Panc1 (cell line): Measurements from ENCODE around the gene SEPHS1. TPM values are rescaled to one million over a fixed set of nuclear protein-coding genes. Genes with fewer than 3 reads are reported as not detected.

Experiments used
- ATAC-seq: fragments of 200-7000 bp; cut with Tn5 transposase; 2 replicates; pipeline ENCODE4 v1.9.1; 2020; ENCODE audit warnings: mild to moderate bottlenecking, moderate library complexity
- BruUV-seq: library from RNA; stranded (reverse); fragments of 400-500 nt; replicated peaks from 2 replicates; lab custom pipeline; 2021; lab: Mats Ljungman, UMichigan
- CTCF ChIA-PET: fragments of 300-600 bp; sonication (Branson Sonifier 250); formaldehyde crosslinking; loops from one replicate; lab custom pipeline; 2022; ENCODE audit warnings: antibody characterized with exemption; lab: Charles Lee
- POLR2A ChIA-PET: fragments of 300-600 bp; sonication (Branson Sonifier 250); formaldehyde crosslinking; loops from one replicate; lab custom pipeline; 2022; ENCODE audit warnings: antibody characterized with exemption; lab: Charles Lee
- DNase-seq: peaks from one replicate; pipeline ENCODE4 v3.0.0-alpha.2; 2010; ENCODE audit warnings: low read depth, low spot score
- H3K27ac ChIP-seq: 2 replicates; pipeline ENCODE4 v1.5.1; 2011; ENCODE audit warnings: mild to moderate bottlenecking, low read length, inconsistent platforms
- H3K27me3 ChIP-seq: fragments of 200-500 bp; sonication (Bioruptor generic); 2 replicates; pipeline ENCODE4 v1.6.0; 2014; ENCODE audit warnings: low read length, inconsistent platforms; ENCODE audit not compliant: control insufficient read depth, insufficient read depth
- H3K36me3 ChIP-seq: fragments of 200-500 bp; sonication (Bioruptor generic); 2 replicates; pipeline ENCODE4 v1.5.1; 2014; ENCODE audit warnings: inconsistent platforms, mild to moderate bottlenecking, low read length, moderate library complexity; ENCODE audit not compliant: control insufficient read depth, insufficient read depth
- H3K4me1 ChIP-seq: 2 replicates; pipeline ENCODE4 v1.5.1; 2011; ENCODE audit warnings: inconsistent platforms, mild to moderate bottlenecking, low read length, moderate library complexity; ENCODE audit not compliant: control insufficient read depth, insufficient read depth
- H3K4me3 ChIP-seq, 2 experiments: 2 replicates each; pipeline ENCODE4 v1.5.1; 2011 to 2012; ENCODE audit warnings: low read depth in 2 of 2, low read length in 2 of 2, mild to moderate bottlenecking in 2 of 2, inconsistent platforms in 1 of 2, moderate library complexity in 1 of 2
- H3K9me3 ChIP-seq: fragments of 200-500 bp; sonication (Bioruptor generic); 2 replicates; pipeline ENCODE4 v1.5.1; 2014; ENCODE audit warnings: low read depth, mild to moderate bottlenecking, inconsistent platforms, low read length, moderate library complexity; ENCODE audit not compliant: control insufficient read depth, insufficient read depth
- POLR2AphosphoS5 ChIP-seq: IDR thresholded peaks from 2 replicates; pipeline ENCODE4 v1.6.1; 2012; ENCODE audit warnings: mild to moderate bottlenecking, low read depth, low read length, moderate library complexity
- SIN3A ChIP-seq: IDR thresholded peaks from 2 replicates; pipeline ENCODE4 v1.6.1; 2012; ENCODE audit warnings: low read depth, mild to moderate bottlenecking, low read length, moderate library complexity, borderline replicate concordance; ENCODE audit not compliant: insufficient read depth
- TCF7L2 ChIP-seq: IDR thresholded peaks from 2 replicates; pipeline ENCODE4 v1.6.1; 2011; ENCODE audit warnings: mild to moderate bottlenecking, low read depth, low read length, inconsistent platforms
- in situ Hi-C: cut with HindIII; loops from 2 replicates; pipeline ENCODE4 v1.10.0; 2016; ENCODE audit warnings: low sequenced_read_pairs, low pct_unique_long_range_greater_than_20kb
- intact Hi-C: fragments of 100-400 bp; cut with micrococcal nuclease; formaldehyde crosslinking; loops from one replicate; pipeline ENCODE4 v1.10.0; 2022; ENCODE audit not compliant: unreplicated experiment
- total RNA-seq: library from RNA; stranded (reverse); gene quantifications from one replicate; pipeline ENCODE4 v1.2.1, GENCODE V29; 2021; ENCODE audit not compliant: unreplicated experiment
- TF ChIP-seq, protein P1 (sequence below), 2 experiments: IDR thresholded peaks; 2 replicates each; pipeline ENCODE4 v1.6.1; 2011 to 2012; ENCODE audit warnings: low read depth in 2 of 2, control low read depth in 1 of 2, low read length in 1 of 2, mild to moderate bottlenecking in 1 of 2, moderate library complexity in 1 of 2; ENCODE audit not compliant: insufficient read depth in 1 of 2
- TF ChIP-seq, protein P2 (sequence below): fragments of 450-650 bp; IDR thresholded peaks from 2 replicates; pipeline ENCODE4 v1.5.1; 2017; ENCODE audit warnings: mild to moderate bottlenecking

SEPHS1 gene
- total RNA-seq, 1 experiment from 2014 or later: 47.1 TPM

DNA sequence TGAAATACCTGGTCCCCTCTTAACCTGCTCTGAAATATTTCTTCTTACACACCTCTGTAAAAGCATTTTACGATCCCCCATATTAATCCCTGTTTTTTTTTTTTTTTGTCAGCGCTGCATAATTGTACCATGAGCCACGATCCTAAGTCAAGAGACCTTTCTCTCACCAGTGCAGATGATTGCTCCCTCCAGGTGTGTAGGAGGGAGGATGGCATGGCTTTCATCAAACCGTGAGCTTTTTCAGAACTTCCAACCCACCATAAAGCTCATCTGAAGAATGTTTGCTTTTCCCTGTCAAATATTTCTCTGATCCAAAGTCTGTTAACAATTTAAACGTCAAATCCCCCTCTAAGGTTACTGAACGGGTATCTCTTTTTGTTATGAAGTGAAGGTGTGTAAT, 28.2 kb upstream of the SEPHS1 start:
- no peaks in the 10 kb centered on the region for H3K4me1 ChIP-seq
- H3K27ac ChIP-seq: no peak overlapping the region
- H3K4me3 ChIP-seq: no peak overlapping the region
- in situ Hi-C loops: no loop called here
- TF ChIP-seq POLR2AphosphoS5 (no peak), TCF7L2 (no peak), SIN3A (no peak)
- TF ChIP-seq, protein P1, sequence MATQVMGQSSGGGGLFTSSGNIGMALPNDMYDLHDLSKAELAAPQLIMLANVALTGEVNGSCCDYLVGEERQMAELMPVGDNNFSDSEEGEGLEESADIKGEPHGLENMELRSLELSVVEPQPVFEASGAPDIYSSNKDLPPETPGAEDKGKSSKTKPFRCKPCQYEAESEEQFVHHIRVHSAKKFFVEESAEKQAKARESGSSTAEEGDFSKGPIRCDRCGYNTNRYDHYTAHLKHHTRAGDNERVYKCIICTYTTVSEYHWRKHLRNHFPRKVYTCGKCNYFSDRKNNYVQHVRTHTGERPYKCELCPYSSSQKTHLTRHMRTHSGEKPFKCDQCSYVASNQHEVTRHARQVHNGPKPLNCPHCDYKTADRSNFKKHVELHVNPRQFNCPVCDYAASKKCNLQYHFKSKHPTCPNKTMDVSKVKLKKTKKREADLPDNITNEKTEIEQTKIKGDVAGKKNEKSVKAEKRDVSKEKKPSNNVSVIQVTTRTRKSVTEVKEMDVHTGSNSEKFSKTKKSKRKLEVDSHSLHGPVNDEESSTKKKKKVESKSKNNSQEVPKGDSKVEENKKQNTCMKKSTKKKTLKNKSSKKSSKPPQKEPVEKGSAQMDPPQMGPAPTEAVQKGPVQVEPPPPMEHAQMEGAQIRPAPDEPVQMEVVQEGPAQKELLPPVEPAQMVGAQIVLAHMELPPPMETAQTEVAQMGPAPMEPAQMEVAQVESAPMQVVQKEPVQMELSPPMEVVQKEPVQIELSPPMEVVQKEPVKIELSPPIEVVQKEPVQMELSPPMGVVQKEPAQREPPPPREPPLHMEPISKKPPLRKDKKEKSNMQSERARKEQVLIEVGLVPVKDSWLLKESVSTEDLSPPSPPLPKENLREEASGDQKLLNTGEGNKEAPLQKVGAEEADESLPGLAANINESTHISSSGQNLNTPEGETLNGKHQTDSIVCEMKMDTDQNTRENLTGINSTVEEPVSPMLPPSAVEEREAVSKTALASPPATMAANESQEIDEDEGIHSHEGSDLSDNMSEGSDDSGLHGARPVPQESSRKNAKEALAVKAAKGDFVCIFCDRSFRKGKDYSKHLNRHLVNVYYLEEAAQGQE (IDR thresholded peaks at IDR 0.05; ENCODE audit: insufficient read depth in 1 of 2, low read depth in 2 of 2, low read length in 1 of 2): no peak
- TF ChIP-seq, protein P2, sequence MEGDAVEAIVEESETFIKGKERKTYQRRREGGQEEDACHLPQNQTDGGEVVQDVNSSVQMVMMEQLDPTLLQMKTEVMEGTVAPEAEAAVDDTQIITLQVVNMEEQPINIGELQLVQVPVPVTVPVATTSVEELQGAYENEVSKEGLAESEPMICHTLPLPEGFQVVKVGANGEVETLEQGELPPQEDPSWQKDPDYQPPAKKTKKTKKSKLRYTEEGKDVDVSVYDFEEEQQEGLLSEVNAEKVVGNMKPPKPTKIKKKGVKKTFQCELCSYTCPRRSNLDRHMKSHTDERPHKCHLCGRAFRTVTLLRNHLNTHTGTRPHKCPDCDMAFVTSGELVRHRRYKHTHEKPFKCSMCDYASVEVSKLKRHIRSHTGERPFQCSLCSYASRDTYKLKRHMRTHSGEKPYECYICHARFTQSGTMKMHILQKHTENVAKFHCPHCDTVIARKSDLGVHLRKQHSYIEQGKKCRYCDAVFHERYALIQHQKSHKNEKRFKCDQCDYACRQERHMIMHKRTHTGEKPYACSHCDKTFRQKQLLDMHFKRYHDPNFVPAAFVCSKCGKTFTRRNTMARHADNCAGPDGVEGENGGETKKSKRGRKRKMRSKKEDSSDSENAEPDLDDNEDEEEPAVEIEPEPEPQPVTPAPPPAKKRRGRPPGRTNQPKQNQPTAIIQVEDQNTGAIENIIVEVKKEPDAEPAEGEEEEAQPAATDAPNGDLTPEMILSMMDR: no peak
- DNase-seq (no peak), ATAC-seq (no peak)
- H3K9me3 ChIP-seq: no peaks in the 10 kb centered on the region
- POLR2A ChIA-PET: no interaction called here
- no peaks in the 10 kb centered on the region for H3K36me3 ChIP-seq
- intact Hi-C loops: no loop called here
- BruUV-seq: no TSS peak
- H3K27me3 ChIP-seq: no peaks in the 10 kb centered on the region
- CTCF ChIA-PET: no interaction called here

DNA sequence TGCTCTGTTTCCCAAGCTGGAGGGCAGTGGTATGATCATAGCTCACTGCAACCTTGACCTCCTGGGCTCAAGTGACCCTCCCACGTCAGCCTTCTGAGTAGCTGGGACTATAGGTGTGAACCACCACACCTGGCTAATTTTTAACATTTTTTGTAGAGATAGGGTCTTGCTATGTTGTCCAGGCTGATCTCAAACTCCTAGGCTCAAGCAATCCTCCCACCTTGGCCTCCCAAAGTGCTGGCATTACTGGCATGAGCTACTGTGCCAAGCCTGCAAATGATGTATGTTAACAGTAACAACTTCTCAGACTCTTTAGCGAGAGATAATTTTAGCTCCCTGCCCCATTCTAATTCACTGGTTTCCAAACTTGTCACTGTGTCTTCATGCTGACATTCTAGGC, 27.7 kb upstream of the SEPHS1 start:
- H3K4me1 ChIP-seq: no peaks in the 10 kb centered on the region
- no peak overlapping the region for H3K4me3 ChIP-seq
- H3K9me3 ChIP-seq: no peaks in the 10 kb centered on the region
- no peak for ATAC-seq
- ChIA-PET POLR2A (no interaction called here), CTCF (no interaction called here)
- H3K27ac ChIP-seq: no peak overlapping the region
- TF ChIP-seq POLR2AphosphoS5 (no peak), SIN3A (no peak), TCF7L2 (no peak)
- TF ChIP-seq, protein P2: no peak
- TF ChIP-seq, protein P1 (IDR thresholded peaks at IDR 0.05; ENCODE audit: insufficient read depth in 1 of 2, low read depth in 2 of 2, low read length in 1 of 2): no peak
- intact Hi-C loops: no loop called here
- DNase-seq: no peak
- no peaks in the 10 kb centered on the region for H3K27me3 ChIP-seq
- no peaks in the 10 kb centered on the region for H3K36me3 ChIP-seq
- in situ Hi-C loops: no loop called here
- no TSS peak for BruUV-seq
